Kidney glomerular epithelial cell (primary cell): ENCODE results near the gene PARVB.

Experiments
- DNase-seq: peaks from one replicate; lab custom pipeline; 2025; lab: John Stamatoyannopoulos, UW

Gene PARVB

DNA sequence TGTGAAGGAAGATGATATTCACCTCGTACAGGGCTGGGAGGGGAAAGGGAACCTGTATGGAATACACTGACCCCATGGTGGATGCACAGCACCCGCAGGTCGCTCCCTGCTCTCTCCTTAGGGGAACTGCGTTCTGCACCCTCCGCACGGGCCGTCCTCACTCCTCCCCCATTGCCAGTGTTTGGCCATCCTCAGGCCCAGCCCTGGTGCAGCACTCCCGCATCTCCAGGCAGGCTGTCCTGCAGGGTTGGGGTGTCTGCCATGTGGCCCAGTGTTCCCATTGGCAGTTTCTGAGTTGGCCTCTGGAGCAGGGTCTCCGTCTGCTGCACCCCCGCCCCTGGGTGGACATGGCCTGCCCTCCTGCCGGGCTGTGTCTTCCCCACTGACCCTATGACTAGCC lies 137.6 kb downstream of the PARVB start:
- no peak for DNase-seq

DNA sequence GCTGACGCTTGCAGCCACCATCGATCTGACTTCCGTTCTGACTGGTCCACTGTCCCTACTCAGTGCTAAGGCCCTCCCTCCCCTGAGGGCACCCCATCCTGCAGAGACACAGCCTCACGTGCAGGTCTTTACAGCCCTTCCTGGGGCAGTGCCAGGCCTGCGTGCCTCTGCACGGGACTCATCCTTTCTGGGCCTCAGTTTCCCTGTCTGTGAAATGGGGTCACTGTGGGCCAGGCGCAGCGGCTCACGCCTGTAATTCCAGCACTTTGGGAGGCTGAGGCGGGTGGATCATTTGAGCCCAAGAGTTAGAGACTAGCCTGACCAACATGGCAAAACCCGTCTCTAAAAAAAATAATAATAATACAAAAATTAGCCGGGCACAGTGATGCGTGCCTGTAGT lies 138.9 kb downstream of the PARVB start:
- DNase-seq: no peak

DNA sequence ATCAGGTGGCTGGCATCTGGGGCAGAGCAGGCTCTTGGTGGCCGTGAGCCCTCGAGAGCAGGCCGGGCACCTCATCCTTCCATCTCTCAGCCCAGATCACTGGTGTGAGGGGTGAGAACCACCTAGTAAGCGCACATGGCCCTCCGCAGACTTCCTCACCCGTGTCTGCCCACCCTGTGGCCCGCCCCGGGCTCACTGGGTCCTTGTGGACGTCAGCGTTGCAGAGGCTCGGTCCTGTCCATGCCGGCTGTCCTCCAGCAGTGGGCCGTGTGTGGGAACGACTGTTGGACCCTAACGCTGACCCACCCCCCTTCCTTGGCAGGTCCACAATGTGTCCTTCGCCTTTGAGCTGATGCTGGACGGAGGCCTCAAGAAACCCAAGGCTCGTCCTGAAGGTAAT lies 139.4 kb downstream of the PARVB start:
- no peak for DNase-seq

DNA sequence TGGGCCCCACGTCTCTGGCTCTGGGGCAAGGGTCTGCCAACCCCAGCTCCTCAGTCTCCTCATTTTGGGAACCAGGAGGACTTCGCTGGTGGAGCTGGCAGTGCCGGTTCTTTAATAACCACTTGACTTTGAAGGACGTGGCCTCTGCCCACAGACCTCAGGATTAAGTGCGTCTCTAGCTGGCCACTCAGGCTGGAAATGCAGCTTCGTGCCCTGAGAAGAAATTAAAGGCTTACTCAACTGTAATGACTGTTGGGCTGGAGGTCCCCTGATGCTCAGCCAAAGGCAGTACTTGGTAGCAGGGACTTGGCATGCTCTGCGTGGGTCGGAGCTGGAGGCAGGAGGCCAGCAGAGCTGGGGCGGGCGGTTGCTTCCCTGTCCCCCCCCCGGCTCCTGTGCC lies 139.9 kb downstream of the PARVB start:
- no peak for DNase-seq

DNA sequence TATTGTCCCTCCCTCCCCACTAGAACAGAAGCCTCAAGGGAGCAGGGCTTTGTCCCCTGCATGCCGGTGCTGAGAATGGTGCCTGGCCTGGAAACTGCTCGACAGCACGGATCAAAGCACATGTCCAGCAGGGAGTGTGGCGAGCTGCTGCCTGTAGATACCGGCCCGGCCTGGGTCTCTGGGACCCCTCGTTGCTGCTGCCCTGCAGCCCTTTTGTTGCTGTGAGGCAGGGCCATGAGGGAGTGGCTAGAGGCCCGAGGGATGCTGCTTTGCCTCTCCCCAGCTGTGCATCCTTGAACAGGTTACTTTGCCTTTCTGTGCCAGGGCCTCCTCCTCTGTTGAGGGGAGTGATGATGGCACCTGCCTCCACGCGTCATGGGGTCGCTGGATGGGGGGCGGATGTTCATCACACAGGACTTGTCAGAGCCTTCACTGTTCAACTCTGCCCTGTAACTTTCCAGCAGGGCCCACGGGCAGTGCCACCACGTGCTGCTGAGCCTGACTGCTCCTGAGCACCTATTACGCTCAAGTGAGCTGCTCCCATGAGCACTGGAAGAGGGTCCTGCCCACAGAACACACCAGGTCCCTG lies 141.3 kb downstream of the PARVB start:
- no peak for DNase-seq

DNA sequence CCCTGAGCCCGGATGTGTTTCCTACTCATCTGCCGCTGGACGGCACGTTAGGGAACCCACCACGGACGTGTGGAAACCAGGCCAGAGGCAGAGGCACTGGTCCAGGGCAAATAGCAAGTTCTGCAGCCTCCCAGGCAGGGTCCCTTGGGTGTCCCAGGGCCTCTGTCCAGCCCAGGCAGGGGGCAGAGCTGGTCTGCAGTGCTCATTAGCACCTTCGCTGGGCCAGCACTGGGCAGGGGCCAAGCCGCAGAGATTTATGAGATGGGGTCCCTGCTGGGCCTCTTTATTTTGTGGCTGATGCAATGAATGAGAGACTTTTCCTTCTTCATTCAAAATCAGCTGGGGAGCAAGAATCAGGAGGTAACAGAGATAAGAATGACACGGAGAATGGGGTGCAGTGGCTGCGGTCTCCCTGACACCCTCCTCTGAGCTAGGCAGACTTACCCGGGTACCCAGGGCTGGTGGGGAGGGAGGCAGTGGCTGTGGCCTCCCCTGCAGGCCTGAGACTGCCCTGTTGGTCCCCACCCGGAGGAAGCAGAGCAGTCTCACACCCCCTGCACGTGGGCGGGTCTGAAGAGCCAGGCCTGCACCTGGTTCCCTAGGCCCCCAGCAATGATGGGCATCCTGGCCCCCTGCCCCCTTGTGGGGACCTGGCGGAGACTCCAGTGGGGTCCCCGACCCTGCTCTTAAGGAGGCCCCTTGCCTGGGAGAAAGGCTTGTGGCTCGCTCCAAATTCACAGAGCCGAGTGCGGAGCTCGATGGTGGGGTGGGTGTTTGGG lies 142.6 kb downstream of the PARVB start:
- DNase-seq: no peak

DNA sequence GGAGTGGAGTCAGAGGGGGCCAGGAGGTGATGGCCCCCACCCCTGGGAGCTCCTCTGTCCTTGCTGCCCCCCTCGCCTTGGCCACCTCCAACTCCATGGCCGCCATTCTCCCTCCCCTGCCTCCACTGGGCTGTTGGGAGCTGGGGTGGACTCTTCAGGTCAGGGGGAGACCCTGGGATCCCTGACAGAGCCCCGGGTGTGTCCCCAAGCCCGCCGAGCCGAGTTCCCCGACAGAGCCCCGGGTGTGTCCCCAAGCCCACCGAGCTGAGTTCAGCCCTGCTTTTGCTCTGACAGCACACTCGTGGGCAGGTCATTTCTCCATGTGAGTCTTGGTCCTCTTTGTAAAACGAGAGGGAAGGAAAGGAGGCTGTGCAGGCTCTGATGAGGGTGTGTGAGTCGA lies 143.4 kb downstream of the PARVB start:
- no peak for DNase-seq

DNA sequence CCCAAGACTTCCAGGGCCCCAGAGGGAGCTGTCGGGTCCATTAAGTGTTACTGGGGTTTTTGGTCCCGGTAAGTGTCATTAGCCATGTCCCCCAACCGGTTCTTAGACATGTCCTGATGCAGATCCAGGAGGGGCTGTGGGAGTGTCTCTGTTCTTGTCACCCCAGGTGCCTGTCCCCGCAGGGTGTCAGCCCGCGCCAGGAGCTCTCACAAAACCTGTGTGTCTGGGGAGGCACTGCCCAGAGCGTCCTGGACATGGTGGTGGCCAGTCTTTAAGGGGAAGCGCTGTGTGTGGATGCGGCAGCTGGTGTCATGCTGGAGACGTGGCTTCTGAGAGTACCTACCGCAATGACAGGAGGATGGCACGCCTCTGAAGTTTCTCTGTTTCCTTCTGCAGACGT lies 144.1 kb downstream of the PARVB start:
- no peak for DNase-seq

DNA sequence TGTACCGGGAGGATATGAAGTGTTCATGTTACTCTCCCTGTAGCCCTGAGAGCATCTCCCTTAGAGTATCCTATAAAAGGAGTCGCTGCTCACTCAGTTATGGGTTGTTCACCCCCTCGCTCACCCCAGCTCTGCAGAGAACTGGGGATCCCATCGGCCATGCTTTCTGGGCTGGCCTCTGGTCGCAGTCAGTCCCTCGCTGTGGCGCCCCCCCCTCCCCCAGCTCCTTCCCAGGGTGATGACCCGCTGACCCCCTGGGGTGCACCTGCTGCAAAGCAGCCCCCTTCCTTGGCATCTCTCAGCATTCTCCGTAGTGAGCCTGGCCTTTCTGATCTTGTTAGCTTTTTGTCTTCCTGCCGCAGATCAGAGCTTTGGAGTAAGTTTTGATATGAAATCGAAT lies 146.4 kb downstream of the PARVB start:
- DNase-seq: no peak

DNA sequence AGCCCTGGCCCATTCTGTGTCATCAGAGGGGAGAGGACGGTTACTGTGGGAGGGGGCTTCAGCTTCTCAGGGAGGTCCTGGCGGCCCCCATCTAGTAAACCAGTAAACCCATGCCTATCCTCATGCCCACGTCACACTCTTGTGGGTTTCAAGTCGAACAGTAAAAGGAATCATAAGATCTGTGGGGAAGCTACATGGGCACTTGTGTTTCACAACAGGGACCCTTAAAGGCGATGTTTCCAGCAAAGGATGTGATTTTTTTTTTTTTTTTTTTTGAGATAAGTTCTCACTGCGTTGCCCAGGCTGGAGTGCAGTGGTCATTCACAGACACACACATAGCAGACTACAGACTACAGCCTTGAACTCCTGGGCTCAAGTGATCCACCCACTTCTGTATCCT lies 147.5 kb downstream of the PARVB start:
- no peak for DNase-seq

DNA sequence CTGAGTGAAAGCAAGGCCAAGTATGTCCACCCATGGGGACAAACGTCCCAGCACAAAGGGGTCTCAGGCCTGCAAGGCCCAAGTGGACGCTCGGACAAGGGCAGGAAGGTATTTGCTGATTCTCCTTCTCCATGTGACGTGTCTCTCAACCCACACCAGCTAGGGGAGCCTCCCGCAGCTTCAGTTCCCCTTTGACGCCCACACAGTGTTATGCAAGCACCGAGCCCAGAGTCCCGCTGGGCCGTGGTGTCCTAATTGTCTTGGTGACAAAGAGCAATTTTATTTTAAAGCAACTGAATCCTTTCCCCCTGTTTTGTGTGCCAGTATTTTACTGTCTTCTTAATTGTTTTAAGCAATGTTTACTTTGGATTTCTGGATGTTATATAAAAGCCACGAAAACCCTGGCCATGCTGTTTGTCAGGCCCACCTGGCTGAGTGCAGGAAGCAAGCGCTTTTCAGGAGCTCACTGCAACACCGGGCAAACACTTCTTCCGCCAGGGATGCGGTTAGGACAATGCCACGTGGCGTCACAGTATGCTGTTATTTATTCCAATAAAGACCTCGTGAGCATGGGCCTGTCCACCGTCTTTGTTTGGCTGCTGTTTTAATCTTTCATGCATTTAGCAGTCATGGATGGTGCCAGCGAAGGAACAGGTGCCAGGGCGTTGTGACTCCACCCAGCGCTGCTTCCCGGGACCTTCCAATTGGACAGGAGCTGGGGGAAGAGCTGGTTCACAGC lies 148.4 kb downstream of the PARVB start:
- DNase-seq: no peak

DNA sequence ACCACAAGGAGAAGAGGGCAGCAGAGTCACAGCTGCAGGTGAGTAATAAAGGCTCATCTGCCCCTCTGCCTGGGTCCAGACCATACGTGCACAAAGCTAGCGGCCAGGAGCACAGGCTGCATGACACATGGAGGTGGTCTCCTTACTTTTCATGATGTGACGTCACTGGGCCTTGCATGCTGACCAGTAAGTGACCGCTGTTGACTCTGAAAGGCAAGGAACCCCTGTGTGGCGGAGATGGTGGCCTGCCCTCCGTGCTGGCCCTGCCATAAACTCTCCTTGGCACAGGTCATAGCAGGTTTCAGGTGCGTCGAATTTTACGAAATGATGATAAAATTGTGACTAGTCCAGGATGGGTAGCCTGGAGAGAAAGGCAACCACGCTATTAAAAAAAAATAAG lies 149.1 kb downstream of the PARVB start:
- no peak for DNase-seq

DNA sequence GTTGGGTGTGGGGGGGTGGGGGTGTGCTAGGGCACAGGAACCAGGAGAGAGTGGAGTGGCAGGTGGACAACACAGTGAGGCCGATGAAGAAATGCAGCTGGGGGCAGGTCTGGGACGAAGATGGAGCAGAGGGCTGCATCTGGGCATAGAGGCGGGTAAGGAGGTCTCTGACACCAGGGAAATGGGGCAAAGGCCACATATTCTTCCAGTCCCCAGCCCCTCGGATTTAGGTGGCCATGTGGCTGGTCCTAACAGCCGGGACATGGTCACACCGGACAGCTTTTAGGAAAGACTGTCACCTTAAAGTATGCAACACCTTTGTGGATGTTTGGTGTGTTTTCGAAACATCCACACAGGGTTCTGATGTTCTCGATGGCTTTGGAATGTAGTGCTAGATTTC lies 151.6 kb downstream of the PARVB start:
- DNase-seq: no peak

DNA sequence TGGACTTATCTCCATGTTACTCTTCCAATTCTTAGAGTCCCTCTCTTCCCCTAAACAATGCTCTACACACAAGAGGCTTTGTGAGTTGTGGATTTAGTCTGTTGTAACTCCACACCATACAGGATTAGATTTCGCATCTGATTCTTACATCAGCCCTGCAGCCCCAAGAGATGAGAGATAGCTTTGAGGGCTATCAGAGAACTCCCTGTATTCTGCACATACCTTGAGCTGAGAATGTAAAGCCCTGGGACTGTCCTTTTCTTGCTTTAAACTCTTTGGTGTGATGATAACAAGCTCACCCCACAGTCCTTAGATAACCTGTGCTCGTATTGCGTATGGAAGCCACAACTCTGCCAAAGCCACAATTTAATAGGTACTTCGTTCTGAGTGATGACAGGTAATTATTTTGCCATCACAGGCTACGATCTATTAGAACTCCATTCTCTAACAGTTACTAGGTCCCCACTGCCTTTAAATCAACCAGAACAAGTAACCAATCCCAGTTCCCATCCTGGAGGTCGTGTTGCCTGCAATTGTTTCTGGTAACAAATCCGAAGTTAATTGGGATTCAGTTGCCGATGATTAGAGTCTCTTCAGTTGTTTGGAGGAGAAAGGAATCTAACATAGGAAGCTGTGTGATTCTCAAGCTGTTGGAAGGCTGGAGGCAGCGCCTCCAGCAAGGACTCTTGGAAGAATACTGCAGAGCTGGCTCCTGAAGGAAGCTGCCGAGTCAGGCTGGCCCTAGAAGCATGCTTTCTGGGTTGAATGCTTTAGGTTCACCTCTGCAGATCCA lies 155.3 kb downstream of the PARVB start:
- DNase-seq: no peak

DNA sequence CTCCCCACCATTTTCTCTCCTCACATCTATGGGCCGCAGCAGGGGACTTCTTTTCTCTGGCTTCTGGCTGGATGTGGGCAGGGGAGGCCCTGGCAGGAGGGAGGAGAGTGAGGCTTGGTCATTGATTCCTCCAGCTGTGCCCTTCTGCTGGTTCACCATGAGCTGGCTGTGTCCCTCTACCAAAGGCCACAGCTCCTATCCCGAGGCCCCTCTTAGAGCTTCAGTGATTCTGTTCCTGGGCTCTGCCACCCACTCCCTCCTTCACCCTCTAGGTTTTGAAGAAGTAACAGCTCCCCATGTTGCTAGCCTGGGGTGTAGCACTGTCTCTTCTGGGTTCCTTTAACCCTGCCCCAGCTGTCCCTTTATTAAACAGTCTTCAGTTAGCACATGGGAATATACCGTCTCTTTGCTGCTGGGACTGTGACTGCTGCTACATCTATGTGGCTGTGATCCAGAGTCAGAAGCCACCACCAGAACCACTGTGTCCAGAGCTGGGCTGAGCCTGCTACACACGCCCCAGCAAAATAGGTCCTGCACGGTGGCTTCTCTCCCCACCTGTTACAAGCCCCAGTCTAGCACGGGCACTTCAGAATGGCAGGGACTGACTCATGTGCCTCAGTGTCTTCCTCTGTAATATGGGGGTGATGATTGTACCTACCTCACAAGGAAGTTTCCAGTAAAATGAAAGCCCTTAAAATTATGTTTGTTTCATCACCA lies 156.0 kb downstream of the PARVB start:
- DNase-seq: no peak

DNA sequence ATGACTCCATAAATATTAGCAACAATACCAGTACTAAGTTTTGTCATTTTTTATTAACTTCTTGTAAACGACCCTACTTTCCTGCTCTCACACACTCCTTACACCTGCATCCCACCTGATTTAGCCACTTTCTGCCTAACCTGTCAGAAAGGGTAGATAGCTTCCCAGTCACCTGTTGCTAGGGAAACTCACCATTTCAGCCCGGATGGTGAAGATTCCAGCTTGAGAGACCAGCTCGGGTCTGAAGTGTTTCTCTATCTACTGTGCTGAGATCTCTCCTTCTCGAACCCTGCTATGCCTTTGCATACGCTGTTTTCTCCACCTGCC lies 156.6 kb downstream of the PARVB start, which contains the start of gene PARVG:
Gene PARVG, plus strand, starts transcription at position 220 of the 327 bp plus-strand sequence. CDS start 2,405 bp downstream, outside the sequence.
- no peak for DNase-seq

DNA sequence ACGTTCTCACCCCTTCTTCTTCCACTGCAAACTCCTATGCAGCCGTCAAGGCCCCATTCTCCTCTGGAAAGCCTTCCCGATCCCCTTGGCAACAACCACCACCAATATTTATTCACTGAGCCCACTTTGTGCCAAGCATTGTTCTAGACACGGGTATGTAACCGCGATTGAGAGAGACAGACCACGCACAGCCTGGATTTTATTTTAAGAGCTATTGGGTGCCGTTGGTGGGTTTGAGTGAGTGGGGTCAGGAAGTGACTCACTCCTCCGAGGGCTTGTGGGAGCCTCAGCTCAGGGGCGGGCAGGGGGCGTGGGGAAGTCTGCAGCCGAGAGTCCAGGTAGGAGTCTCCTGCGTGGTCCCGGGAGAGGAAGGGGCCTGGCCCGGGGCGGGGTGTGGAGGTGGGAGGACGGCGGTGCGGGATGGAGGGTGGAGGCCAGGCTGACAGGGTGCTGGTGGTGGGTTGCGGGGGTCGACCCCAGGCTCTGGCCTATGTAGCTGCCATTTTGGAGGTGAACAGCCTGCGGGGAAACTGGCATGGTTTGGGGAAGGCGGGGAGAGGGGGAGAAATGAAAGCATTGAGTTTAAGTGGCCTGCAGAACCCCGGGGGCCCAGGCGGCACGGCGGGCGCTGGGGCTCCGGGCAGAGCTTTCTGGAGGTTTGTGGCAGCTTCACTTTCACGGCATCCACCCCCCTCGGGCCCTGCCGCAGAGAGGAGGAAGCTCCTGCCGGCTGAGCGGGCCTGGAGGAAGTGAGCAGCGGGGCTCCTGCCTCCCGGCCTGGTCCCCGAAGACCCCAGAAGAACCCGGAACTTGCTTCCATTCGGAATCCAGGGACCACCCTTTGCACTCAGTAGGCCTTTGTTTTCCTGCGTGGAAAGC lies 157.2 kb downstream of the PARVB start:
- DNase-seq: no peak

DNA sequence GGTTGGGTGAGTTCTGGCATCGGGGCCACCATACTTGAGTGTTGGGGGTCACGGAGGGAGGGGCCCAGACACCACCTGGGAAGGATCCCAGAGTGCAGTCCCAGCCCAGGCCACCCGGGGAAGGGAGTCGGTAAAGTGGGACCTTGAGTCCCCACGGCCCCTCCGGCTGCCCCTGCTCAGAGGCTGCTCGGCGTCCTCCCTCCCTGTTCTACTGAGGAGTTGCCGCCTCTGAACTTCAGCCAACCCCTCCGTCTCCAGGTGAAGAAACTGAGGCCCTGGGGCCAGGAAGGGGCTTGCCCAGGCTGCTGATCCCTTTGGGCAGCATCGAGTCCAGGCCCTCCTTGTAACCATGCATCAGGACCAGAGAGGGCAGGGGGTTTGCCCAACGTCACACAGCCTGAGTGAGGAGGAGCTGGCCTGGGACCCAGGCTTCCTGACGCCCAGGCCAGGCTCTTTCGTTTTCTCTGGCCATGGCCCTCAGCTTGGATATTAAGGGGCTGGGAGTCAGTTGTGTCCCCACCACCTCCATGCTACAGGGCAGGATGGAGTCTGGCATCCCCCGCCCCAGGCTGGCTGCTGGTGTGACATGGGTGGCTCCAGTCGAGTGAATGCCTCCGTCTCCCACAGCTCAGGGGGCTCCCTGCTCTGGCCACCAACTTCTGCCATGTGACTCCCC lies 157.9 kb downstream of the PARVB start:
- DNase-seq: no peak

DNA sequence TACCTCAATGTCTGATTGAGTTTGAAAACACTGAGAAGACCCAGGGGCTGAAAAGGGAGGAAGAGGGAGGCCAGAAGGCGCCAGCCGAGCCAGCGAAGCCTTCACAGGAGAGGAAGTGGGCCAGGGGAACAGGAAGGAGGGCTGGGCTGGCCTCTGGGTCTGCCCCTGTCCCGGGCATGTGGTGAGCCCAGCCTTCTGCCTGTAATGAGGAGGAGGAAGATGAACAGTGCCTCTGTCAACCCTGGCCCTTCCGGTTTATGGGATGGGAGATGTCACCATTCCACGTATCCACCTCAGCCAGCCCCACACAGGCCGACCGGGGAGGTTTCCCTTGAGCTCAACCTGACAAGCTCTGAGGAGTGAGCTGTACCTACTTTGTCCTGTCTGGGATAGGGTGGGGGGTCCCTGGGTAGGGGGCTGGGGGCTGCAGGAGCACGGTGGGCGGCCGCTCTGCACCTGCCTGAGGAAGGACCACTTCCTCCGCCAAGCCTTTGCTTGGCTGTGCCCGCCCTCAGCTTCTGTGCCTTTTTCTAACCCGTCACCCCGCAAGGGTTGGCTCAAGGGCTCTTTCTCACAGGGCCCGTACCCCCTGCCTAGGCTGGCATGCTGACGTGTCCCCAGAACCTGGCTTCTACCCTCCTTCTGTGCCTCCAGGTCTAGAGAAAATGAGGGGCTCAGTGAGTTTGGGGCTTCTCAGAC lies 158.6 kb downstream of the PARVB start:
- no peak for DNase-seq

DNA sequence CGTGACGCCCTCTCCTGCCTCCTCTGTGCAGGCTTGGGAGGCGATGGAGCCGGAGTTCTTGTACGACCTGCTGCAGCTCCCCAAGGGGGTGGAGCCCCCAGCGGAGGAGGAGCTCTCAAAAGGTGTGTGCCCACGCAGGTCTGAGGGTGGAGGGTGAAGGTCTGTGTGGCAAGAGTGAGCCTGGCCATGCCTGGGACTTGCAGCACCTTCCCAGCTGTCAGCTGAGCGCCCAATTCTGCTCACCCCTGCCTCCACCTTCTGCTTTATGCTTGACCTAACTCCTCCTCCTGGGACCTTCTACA lies 159.1 kb downstream of the PARVB start:
- DNase-seq: no peak
